ENCODE data around the gene LMX1B.

DNA sequence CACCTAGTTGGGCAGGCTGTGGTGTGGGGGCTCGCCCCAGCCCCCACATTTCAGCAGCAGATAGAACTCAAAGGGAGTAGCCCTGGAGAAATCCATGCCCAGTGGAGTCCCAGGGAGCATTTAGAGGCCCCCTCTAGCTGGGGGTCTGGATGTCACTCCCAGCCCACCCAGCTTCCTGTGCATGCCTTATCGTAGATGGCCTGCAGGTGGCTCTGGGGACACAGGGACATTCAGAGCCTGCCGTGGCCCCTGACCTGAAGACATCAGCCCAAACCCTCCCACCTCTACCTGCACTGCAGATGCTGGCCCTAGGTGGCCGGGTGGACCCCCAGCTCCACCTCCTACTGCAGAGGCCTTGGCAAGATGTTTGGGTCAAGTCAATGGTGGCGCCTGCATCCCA is 49.0 kb upstream of the LMX1B start:
- TF ChIP-seq, protein P1, sequence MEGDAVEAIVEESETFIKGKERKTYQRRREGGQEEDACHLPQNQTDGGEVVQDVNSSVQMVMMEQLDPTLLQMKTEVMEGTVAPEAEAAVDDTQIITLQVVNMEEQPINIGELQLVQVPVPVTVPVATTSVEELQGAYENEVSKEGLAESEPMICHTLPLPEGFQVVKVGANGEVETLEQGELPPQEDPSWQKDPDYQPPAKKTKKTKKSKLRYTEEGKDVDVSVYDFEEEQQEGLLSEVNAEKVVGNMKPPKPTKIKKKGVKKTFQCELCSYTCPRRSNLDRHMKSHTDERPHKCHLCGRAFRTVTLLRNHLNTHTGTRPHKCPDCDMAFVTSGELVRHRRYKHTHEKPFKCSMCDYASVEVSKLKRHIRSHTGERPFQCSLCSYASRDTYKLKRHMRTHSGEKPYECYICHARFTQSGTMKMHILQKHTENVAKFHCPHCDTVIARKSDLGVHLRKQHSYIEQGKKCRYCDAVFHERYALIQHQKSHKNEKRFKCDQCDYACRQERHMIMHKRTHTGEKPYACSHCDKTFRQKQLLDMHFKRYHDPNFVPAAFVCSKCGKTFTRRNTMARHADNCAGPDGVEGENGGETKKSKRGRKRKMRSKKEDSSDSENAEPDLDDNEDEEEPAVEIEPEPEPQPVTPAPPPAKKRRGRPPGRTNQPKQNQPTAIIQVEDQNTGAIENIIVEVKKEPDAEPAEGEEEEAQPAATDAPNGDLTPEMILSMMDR (IDR thresholded peaks at IDR 0.05; ENCODE audit: insufficient read depth, low read length): no peak
- no peak for TF ChIP-seq POLR2AphosphoS5 (IDR thresholded peaks at IDR 0.05; ENCODE audit: low read depth)
- TF ChIP-seq, protein P2, sequence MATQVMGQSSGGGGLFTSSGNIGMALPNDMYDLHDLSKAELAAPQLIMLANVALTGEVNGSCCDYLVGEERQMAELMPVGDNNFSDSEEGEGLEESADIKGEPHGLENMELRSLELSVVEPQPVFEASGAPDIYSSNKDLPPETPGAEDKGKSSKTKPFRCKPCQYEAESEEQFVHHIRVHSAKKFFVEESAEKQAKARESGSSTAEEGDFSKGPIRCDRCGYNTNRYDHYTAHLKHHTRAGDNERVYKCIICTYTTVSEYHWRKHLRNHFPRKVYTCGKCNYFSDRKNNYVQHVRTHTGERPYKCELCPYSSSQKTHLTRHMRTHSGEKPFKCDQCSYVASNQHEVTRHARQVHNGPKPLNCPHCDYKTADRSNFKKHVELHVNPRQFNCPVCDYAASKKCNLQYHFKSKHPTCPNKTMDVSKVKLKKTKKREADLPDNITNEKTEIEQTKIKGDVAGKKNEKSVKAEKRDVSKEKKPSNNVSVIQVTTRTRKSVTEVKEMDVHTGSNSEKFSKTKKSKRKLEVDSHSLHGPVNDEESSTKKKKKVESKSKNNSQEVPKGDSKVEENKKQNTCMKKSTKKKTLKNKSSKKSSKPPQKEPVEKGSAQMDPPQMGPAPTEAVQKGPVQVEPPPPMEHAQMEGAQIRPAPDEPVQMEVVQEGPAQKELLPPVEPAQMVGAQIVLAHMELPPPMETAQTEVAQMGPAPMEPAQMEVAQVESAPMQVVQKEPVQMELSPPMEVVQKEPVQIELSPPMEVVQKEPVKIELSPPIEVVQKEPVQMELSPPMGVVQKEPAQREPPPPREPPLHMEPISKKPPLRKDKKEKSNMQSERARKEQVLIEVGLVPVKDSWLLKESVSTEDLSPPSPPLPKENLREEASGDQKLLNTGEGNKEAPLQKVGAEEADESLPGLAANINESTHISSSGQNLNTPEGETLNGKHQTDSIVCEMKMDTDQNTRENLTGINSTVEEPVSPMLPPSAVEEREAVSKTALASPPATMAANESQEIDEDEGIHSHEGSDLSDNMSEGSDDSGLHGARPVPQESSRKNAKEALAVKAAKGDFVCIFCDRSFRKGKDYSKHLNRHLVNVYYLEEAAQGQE (IDR thresholded peaks at IDR 0.05; ENCODE audit: insufficient replicate concordance, low read depth): no peak
